ENCODE measurements around the gene SCN3B.

DNA sequence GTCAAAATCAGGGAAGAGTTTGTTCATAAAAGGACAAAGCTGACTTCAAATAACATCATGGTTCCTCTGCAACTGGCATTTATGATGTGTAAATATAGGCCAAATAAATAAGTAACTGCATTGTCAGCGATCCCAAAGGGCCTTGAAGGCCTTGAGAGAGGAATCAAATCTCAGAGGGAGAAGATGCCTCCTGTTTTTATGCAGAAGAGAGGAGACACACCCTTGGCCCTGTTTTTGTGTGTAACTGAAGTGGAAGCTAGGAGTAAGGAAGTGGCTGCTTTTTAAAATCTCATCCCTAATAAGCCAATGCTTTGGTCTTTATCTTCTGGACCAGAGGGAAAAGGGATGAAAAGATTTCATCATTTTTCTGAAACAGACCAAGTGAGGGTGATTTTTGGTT lies 15.7 kb upstream of the SCN3B start:
- TF ChIP-seq, protein P1, sequence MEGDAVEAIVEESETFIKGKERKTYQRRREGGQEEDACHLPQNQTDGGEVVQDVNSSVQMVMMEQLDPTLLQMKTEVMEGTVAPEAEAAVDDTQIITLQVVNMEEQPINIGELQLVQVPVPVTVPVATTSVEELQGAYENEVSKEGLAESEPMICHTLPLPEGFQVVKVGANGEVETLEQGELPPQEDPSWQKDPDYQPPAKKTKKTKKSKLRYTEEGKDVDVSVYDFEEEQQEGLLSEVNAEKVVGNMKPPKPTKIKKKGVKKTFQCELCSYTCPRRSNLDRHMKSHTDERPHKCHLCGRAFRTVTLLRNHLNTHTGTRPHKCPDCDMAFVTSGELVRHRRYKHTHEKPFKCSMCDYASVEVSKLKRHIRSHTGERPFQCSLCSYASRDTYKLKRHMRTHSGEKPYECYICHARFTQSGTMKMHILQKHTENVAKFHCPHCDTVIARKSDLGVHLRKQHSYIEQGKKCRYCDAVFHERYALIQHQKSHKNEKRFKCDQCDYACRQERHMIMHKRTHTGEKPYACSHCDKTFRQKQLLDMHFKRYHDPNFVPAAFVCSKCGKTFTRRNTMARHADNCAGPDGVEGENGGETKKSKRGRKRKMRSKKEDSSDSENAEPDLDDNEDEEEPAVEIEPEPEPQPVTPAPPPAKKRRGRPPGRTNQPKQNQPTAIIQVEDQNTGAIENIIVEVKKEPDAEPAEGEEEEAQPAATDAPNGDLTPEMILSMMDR (conservative IDR thresholded peaks at IDR 0.05; ENCODE audit: low read depth, low read length), result no peak
- TF ChIP-seq EZH2 (IDR thresholded peaks at IDR 0.05; ENCODE audit: low read length, unreplicated experiment) (no peak), EZH2phosphoT487 (IDR thresholded peaks at IDR 0.05; ENCODE audit: borderline replicate concordance, low read length) (no peak)
